Measurements from ENCODE around the gene PNMT. TPM values are rescaled to one million over a fixed set of nuclear protein-coding genes. Genes with fewer than 3 reads are reported as not detected.

Gene PNMT
- polyA plus RNA-seq, 3 donors, result not detected

DNA sequence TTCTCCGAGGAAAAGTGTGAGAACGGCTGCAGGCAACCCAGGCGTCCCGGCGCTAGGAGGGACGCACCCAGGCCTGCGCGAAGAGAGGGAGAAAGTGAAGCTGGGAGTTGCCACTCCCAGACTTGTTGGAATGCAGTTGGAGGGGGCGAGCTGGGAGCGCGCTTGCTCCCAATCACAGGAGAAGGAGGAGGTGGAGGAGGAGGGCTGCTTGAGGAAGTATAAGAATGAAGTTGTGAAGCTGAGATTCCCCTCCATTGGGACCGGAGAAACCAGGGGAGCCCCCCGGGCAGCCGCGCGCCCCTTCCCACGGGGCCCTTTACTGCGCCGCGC is 31.5 kb downstream of the PNMT start, which contains the start of gene ERBB2:
TSS of gene ERBB2 (plus strand) at position 247 of the 330 bp plus-strand sequence. CDS start 175 bp downstream, outside the sequence.
- TF ChIP-seq, protein P1, sequence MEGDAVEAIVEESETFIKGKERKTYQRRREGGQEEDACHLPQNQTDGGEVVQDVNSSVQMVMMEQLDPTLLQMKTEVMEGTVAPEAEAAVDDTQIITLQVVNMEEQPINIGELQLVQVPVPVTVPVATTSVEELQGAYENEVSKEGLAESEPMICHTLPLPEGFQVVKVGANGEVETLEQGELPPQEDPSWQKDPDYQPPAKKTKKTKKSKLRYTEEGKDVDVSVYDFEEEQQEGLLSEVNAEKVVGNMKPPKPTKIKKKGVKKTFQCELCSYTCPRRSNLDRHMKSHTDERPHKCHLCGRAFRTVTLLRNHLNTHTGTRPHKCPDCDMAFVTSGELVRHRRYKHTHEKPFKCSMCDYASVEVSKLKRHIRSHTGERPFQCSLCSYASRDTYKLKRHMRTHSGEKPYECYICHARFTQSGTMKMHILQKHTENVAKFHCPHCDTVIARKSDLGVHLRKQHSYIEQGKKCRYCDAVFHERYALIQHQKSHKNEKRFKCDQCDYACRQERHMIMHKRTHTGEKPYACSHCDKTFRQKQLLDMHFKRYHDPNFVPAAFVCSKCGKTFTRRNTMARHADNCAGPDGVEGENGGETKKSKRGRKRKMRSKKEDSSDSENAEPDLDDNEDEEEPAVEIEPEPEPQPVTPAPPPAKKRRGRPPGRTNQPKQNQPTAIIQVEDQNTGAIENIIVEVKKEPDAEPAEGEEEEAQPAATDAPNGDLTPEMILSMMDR (IDR thresholded peaks at IDR 0.05), result no peak
- H2AFZ ChIP-seq (ENCODE audit: insufficient read depth, low read depth, low read length, poor library complexity, severe bottlenecking), result no peak within 1 kb of the TSS

DNA sequence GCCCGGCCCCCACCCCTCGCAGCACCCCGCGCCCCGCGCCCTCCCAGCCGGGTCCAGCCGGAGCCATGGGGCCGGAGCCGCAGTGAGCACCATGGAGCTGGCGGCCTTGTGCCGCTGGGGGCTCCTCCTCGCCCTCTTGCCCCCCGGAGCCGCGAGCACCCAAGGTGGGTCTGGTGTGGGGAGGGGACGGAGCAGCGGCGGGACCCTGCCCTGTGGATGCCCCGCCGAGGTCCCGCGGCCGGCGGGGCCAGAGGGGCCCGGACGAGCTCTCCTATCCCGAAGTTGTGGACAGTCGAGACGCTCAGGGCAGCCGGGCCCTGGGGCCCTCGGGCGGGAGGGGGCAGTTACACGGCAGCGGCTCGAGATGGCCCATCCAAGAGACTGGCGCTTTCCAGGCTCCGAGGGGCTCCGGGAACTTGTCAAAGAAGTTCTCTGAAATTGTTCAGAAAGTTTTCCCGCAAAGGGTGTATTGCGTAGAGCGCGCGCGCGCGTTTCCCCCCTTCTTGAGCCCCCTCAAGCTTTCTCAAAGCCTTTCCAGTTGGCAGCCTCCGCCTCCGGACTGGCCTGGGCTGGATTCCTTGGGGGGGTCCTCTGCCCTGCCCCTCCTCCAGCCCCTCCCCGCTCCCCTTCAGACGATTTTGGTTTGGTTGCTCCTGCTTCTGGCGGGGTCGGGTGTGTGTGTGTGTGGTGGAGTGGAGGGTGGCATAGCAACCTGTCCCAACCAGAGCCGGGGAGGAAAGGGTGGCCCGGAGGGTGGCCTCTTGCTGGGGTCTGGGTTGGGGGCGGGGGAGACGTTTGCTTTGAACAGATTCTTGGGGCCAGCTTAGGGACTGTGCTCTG is 32.1 kb downstream of the PNMT start:
- Histone ChIP-seq H3K9ac (ENCODE audit: insufficient read depth, low read length, poor library complexity, severe bottlenecking) (no peak overlapping the region), H4K20me1 (ENCODE audit: insufficient read depth, low read length) (no peaks in the 10 kb centered on the region), H3K4me1 (ENCODE audit: control insufficient read depth in 1 of 2, insufficient read depth in 2 of 2, low read length in 2 of 2) (no peaks in the 10 kb centered on the region), H3K27me3 (ENCODE audit: control insufficient read depth in 2 of 2, insufficient read depth in 2 of 2, low read length in 2 of 2) (peaks cover 29 to 47% of the 10 kb centered on the region in 2 donors), H2AFZ (ENCODE audit: insufficient read depth, low read depth, low read length, poor library complexity, severe bottlenecking) (no peak overlapping the region), H3K36me3 (replicated peaks in 1 of 2; ENCODE audit: control insufficient read depth in 1 of 2, insufficient read depth in 2 of 2, low read length in 2 of 2) (no peaks in the 10 kb centered on the region), H3K4me3 (replicated peaks in 1 of 3; ENCODE audit: low read depth in 2 of 3, low read length in 3 of 3) (no peak overlapping the region), H3K4me2 (replicated peaks; ENCODE audit: extremely low read depth, low read length, poor library complexity, severe bottlenecking) (no peak overlapping the region), H3K27ac (ENCODE audit: low read depth in 1 of 2, low read length in 2 of 2) (no peak overlapping the region), H3K79me2 (ENCODE audit: insufficient read depth, low read length) (no peaks in the 10 kb centered on the region), H3K9me3 (replicated peaks in 1 of 2; ENCODE audit: control insufficient read depth in 1 of 2, insufficient read depth in 1 of 2, low read length in 2 of 2) (peaks cover 0 to 19% of the 10 kb centered on the region in 2 donors)
- no peak for DNase-seq
- Mint-ChIP-seq H3K27ac (no peak overlapping the region), H3K9me3 (peaks cover 0 to 12% (median 5%) of the 10 kb centered on the region in 7 donors), H3K4me3 (peak overlapping the region in 1 of 2 donors; percentile 63), H3K27me3 (ENCODE audit: low read depth in 3 of 3) (peaks cover 43 to 58% (median 50%) of the 10 kb centered on the region in 3 donors), H3K36me3 (peaks cover 3 to 7% of the 10 kb centered on the region in 2 donors), H3K4me1 (peaks cover 4% of the 10 kb centered on the region)
- WGBS (ENCODE audit: insufficient coverage), result 2% methylated on average over 54 of the region's 57 CpGs
- intact Hi-C loops (cut with micrococcal nuclease), result no loop called here
- TF ChIP-seq, protein P1 (IDR thresholded peaks at IDR 0.05), result no peak

More for the DNA sequence above, 31.5 kb downstream of the PNMT start, which contains the start of gene ERBB2:
- Histone ChIP-seq H3K4me1 (ENCODE audit: control insufficient read depth in 1 of 2, insufficient read depth in 2 of 2, low read length in 2 of 2) (no peaks in the 10 kb centered on the region), H3K4me2 (replicated peaks; ENCODE audit: extremely low read depth, low read length, poor library complexity, severe bottlenecking) (no peak within 1 kb of the TSS), H3K4me3 (replicated peaks in 1 of 3; ENCODE audit: low read depth in 2 of 3, low read length in 3 of 3) (no peak within 1 kb of the TSS), H3K9ac (ENCODE audit: insufficient read depth, low read length, poor library complexity, severe bottlenecking) (no peak within 1 kb of the TSS), H3K9me3 (replicated peaks in 1 of 2; ENCODE audit: control insufficient read depth in 1 of 2, insufficient read depth in 1 of 2, low read length in 2 of 2) (peaks cover 0 to 19% of the 10 kb centered on the region in 2 donors), H3K36me3 (replicated peaks in 1 of 2; ENCODE audit: control insufficient read depth in 1 of 2, insufficient read depth in 2 of 2, low read length in 2 of 2) (no peaks in the 10 kb centered on the region), H3K27me3 (ENCODE audit: control insufficient read depth in 2 of 2, insufficient read depth in 2 of 2, low read length in 2 of 2) (peaks cover 29 to 47% of the 10 kb centered on the region in 2 donors), H4K20me1 (ENCODE audit: insufficient read depth, low read length) (no peaks in the 10 kb centered on the region), H3K27ac (ENCODE audit: low read depth in 1 of 2, low read length in 2 of 2) (no peak within 1 kb of the TSS), H3K79me2 (ENCODE audit: insufficient read depth, low read length) (no peaks in the 10 kb centered on the region)
- Mint-ChIP-seq H3K27ac (no peak within 1 kb of the TSS), H3K27me3 (ENCODE audit: low read depth in 3 of 3) (peaks cover 43 to 58% (median 48%) of the 10 kb centered on the region in 3 donors), H3K4me3 (peak within 1 kb of the TSS in 1 of 2 donors; percentile 84), H3K9me3 (peaks cover 0 to 12% (median 5%) of the 10 kb centered on the region in 7 donors), H3K36me3 (peaks cover 3 to 7% of the 10 kb centered on the region in 2 donors), H3K4me1 (peaks cover 4% of the 10 kb centered on the region)
- intact Hi-C loops (cut with micrococcal nuclease), result no loop called here
- WGBS (ENCODE audit: insufficient coverage), result 17% methylated on average over 20 of the region's 20 CpGs
- DNase-seq, result no peak

Measured in CD14-positive monocyte (primary cell).